HUES48 (cell line): ENCODE measurements around the gene MSL1.
A peak's percentile ranks its signal among the peaks of the same experiment; 100 is the strongest.

Source experiments
- H3K27ac ChIP-seq: one replicate; pipeline ENCODE4 v1.7.0; 2013; ENCODE audit warnings: low read depth, low read length, inconsistent platforms
- H3K27me3 ChIP-seq: 2 replicates; pipeline ENCODE4 v1.6.1; 2013; ENCODE audit warnings: mild to moderate bottlenecking, low read length; ENCODE audit not compliant: control insufficient read depth, insufficient read depth
- H3K36me3 ChIP-seq: 2 replicates; pipeline ENCODE4 v1.6.1; 2013; ENCODE audit warnings: low read length; ENCODE audit not compliant: control insufficient read depth, insufficient read depth
- H3K4me1 ChIP-seq: 2 replicates; pipeline ENCODE4 v1.6.1; 2013; ENCODE audit warnings: mild to moderate bottlenecking, low read length; ENCODE audit not compliant: control insufficient read depth, insufficient read depth
- H3K4me3 ChIP-seq: 2 replicates; pipeline ENCODE4 v1.5.1; 2013; ENCODE audit warnings: mild to moderate bottlenecking, low read depth, low read length
- H3K9ac ChIP-seq: 2 replicates; pipeline ENCODE4 v1.6.1; 2013; ENCODE audit warnings: mild to moderate bottlenecking, low read depth, low read length, moderate library complexity
- H3K9me3 ChIP-seq: 2 replicates; pipeline ENCODE4 v1.6.1; 2013; ENCODE audit warnings: low read length; ENCODE audit not compliant: control insufficient read depth, insufficient read depth

MSL1 gene

DNA sequence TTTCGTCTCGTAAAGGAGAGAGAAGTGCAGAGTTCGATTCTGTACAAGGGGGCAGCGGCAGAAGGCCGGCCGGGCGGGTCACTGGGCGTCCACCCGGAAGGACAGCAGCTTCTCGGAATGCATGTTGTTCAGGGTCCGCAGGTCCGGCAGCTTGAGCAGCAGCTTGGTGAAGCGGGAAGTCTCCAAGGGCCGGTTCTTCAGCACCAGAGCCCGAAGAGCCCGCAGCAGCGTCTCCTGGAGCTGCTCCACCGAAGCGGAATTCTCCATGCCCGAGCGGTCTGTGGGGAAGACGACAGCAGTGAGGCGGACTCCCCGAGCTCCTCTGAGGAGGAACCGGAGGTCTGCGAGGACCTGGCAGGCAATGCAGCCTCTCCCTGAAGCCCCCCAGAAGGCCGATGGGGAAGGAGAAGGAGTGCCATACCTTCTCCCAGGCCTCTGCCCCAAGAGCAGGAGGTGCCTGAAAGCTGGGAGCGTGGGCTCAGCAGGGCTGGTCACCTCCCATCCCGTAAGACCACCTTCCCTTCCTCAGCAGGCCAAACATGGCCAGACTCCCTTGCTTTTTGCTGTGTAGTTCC is 28.7 kb upstream of the MSL1 start:
- H3K27ac ChIP-seq, result no peak overlapping the region
- H3K4me1 ChIP-seq, result peaks cover 5% of the 10 kb centered on the region
- no peaks in the 10 kb centered on the region for H3K9me3 ChIP-seq
- H3K36me3 ChIP-seq, result peaks cover 45% of the 10 kb centered on the region
- no peaks in the 10 kb centered on the region for H3K27me3 ChIP-seq
- no peak overlapping the region for H3K4me3 ChIP-seq
- no peak overlapping the region; the same call in 1 of the 2 replicates for H3K9ac ChIP-seq

GRCh38 chr17:40093580-40094201 is 28.1 kb upstream of the MSL1 start:
- 0 out of 2 replicates have a peak, but pooled peaks cover 3% of the 10 kb centered on the region for H3K27me3 ChIP-seq
- peaks cover 11% of the 10 kb centered on the region for H3K4me1 ChIP-seq
- no peak overlapping the region for H3K4me3 ChIP-seq
- H3K27ac ChIP-seq, result no peak overlapping the region
- no peaks in the 10 kb centered on the region for H3K9me3 ChIP-seq
- no peak overlapping the region; the same call in 1 of the 2 replicates for H3K9ac ChIP-seq
- peaks cover 40% of the 10 kb centered on the region for H3K36me3 ChIP-seq

DNA sequence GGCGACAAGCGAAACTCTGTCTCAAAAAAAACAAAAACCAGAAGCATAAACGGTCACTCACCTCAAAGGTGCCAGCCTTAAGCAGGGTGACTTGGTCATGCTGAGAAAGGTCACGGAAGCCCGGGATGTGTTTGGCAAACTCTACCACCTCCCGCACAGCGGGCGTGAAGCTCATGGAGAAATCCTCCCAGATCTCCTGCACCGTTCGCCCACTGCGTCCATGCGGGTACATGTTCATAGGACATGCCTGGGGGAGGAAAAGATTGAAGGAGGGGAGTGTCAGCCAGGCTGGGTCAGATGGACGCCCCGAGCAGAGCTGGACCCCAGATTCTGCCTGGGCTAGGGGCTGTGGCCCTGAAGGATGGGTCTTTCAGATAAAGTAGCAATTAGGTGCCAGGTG is 26.9 kb upstream of the MSL1 start:
- H3K27me3 ChIP-seq, result peaks cover 10% of the 10 kb centered on the region
- H3K9ac ChIP-seq, result no peak overlapping the region
- H3K4me3 ChIP-seq, result no peak overlapping the region
- no peaks in the 10 kb centered on the region for H3K9me3 ChIP-seq
- peaks cover 40% of the 10 kb centered on the region for H3K36me3 ChIP-seq
- no peak overlapping the region for H3K27ac ChIP-seq
- H3K4me1 ChIP-seq, result peaks cover 18% of the 10 kb centered on the region

DNA sequence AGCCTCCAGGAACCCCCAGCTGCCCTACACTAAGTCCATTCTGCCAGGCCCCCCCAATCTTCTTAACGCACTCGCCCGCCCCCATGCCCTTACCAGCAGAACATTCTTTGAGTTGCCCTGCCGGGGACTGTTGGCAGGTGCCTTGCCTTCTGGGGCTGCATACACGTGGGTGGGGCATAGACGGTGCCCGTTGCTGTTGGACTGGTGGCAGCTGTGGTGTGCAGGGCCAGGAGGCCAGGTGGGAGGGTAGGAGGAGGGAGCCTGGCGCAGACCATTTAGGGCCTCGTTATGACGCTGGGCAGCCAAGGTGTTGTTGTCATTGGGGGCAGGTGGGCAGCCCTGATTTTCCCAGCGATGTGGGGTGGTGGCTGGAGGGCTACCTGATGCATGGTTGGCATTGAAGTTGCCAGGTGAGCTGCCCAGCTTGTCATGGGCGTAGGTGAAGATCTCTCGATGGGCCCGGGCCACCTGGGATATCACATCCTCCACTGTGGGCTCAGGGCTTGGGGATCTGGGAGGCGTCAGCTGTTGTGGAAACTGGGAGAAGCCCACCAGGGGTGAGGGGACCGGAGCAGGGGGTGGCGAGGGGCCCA is 26.3 kb upstream of the MSL1 start:
- Histone ChIP-seq H3K9me3 (no peaks in the 10 kb centered on the region), H3K4me1 (peaks cover 22% of the 10 kb centered on the region), H3K4me3 (no peak overlapping the region), H3K27ac (no peak overlapping the region), H3K9ac (no peak overlapping the region), H3K27me3 (peaks cover 15% of the 10 kb centered on the region), H3K36me3 (peaks cover 40% of the 10 kb centered on the region)

DNA sequence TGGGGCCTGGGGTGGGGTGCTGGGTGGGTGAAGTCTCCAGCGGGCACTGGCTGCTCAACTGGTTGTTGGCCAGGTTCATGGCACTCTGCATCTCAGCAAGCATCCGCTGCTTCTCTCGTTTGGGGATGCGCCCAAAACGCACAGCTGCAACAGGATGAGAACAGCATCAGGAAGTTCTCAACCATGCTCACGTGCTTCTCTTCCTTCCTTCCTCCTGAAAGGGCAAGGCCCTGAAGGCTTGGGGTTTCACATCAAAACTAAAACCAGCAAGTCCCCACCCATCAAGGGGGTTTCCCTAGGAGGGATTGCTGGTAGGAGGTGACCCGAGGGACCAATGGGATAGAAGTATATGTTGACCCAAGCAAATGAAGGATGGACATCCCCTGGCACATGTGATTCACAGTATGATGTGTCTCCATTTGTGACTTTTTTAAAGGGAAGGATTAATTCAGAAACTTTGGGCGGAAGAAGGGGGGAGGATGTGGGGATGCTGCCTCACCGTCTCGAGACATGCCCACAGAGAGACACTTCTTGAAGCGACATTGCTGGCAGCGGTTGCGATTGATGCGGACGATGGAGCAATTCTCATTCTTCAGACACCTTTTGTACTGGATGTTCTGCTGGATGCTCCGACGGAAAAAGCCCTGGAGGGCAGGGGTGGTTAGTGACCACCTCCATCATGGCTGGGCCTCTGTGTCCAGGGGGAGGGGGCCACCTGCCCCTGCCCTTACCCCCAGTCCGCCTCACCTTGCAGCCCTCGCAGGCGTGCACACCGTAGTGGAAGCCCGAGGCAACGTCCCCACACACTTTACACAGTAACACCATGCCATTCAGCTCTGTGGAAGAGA is 25.6 kb upstream of the MSL1 start:
- Histone ChIP-seq H3K9ac (no peak overlapping the region), H3K9me3 (no peaks in the 10 kb centered on the region), H3K36me3 (peaks cover 40% of the 10 kb centered on the region), H3K27me3 (peaks cover 18% of the 10 kb centered on the region), H3K27ac (no peak overlapping the region), H3K4me1 (peaks cover 27% of the 10 kb centered on the region), H3K4me3 (no peak overlapping the region)

DNA sequence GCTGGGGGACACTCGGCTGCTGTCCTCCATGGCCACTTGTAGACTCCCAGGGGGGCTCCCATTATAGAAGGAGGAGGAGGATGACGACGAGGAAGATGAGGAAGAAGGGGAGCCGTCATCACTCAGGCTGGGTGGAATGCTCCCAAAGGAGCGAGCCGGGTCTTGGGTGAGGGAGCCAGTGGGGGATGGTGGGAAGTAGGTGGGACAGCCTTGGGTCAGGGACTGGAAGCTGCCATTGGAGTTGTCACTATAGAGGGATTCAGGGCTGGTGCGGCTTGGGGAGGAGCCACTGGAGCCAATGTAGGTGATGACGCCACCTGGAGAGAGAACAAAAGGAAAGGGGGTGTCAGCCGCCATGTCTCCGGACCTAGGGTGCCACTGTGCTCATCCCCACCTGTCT is 24.7 kb upstream of the MSL1 start:
- Histone ChIP-seq H3K4me3 (no peak overlapping the region), H3K9ac (no peak overlapping the region; the same call in 1 of the 2 replicates), H3K4me1 (peaks cover 26% of the 10 kb centered on the region), H3K36me3 (peaks cover 40% of the 10 kb centered on the region), H3K9me3 (no peaks in the 10 kb centered on the region), H3K27me3 (peaks cover 22% of the 10 kb centered on the region), H3K27ac (no peak overlapping the region)

- Histone ChIP-seq H3K27me3 (peaks cover 22% of the 10 kb centered on the region), H3K36me3 (peaks cover 36% of the 10 kb centered on the region), H3K27ac (peak overlapping the region; percentile 53), H3K4me3 (peak overlapping the region; percentile 42), H3K9ac (no peak overlapping the region), H3K9me3 (no peaks in the 10 kb centered on the region), H3K4me1 (peaks cover 31% of the 10 kb centered on the region)
Measured at GRCh38 chr17:40097931-40098845, 23.6 kb upstream of the MSL1 start.

DNA sequence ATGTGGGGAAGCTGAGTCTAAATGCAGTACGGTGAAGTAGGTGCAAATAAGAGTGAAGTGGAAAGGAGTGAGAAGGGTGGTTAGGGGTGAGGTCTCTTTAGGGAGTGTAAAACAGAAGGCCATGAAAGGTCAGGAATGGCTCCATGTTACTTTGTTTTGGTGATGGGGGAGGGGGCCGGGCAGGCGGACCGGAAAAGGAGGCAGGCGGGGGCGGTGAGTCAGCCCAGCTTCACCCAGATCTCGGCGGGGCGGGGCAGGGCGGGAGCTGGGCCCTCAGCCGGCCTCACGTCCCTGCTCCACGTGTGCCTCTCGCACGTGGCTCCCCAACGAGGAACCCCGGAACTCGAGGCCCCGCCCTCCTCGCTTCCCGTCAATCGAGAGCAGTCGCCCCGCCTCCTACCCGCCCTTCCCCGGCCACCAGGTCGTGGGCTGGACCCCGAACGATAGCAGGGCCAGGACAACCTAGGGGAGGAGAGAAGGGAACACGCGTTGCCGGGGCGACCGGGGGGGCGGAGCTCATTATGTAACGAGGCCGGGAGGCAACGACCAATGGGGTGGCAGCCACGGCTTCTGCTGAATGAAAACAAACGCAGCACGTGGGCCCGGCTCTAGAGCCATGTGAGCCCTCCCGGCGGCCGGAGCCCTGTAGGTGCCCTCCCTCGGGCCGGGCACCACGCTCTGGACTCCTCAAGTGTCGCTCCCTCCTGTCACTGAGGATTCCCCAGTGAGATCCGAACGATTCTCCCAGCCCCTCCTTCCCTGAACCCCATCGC is 22.7 kb upstream of the MSL1 start:
- Histone ChIP-seq H3K4me3 (peak overlapping the region; percentile 61), H3K4me1 (peaks cover 36% of the 10 kb centered on the region)

DNA sequence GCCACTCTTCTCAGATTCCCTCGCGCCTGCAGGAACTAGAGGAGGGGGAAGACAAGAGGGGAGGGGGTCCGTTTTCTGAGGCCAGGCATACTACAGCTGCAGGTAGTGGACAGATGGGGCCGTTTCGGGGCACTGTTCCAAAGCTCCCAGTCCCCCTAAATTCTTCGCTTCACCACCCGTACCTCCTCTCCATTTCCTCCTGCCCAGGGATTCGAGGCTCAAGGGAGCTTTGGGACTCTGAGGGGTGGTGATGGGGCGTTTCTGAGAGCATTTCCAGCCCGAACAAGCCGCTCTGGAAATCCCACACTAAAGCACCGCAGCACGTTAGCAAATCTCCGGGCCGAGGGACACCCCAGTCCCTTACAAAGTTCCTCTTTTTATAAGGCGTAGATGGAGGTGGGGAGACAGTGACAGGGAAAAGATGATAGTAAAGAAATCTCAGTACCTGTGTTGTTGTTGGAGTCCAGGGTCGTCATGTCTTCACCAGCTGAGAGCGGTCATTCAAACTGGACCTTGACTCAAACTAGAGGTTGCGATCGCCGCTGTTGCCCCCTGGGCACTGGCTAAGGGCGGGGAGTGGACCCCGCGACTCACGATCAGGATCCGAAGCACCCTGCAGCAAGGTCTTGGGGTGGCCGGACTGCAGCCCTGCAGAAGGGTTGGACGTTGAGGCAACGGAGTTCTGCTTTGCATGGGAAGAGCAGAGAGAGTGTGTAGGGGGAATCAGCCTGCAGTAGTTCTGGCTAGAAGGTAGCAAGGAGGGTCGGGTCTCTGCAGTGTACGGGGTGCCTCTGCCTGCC is 22.0 kb upstream of the MSL1 start:
- Histone ChIP-seq H3K36me3 (peaks cover 21% of the 10 kb centered on the region), H3K27me3 (peaks cover 22% of the 10 kb centered on the region), H3K4me3 (peak overlapping the region; percentile 61), H3K9me3 (no peaks in the 10 kb centered on the region), H3K9ac (no peak overlapping the region; the same call in 1 of the 2 replicates), H3K4me1 (peaks cover 42% of the 10 kb centered on the region), H3K27ac (no peak overlapping the region)

More for the DNA sequence above, 22.7 kb upstream of the MSL1 start:
- no peaks in the 10 kb centered on the region for H3K9me3 ChIP-seq
- peaks cover 28% of the 10 kb centered on the region for H3K36me3 ChIP-seq
- H3K9ac ChIP-seq, result no peak overlapping the region
- peak overlapping the region; percentile 53 for H3K27ac ChIP-seq
- peaks cover 22% of the 10 kb centered on the region for H3K27me3 ChIP-seq
